A673 (cell line): Measurements from ENCODE around the gene ZNFX1. TPM values are rescaled to one million over a fixed set of nuclear protein-coding genes. Genes with fewer than 3 reads are reported as not detected.
"Not testable (repeated sequence)": the region's sequence is repeated elsewhere in the genome, so short reads cannot be mapped to it uniquely, and the experiment has no call there.

Experiments used
- BruUV-seq: library from RNA; stranded (reverse); fragments of 400-500 nt; replicated peaks from 2 replicates; lab custom pipeline; 2021; lab: Mats Ljungman, UMichigan
- CTCF ChIA-PET: fragments of 300-600 bp; sonication (Branson Sonifier 250); formaldehyde crosslinking; loops from one replicate; lab custom pipeline; 2022; ENCODE audit warnings: antibody characterized with exemption; lab: Charles Lee
- POLR2A ChIA-PET: fragments of 300-600 bp; sonication (Branson Sonifier 250); formaldehyde crosslinking; loops from one replicate; lab custom pipeline; 2022; ENCODE audit warnings: antibody characterized with exemption; ENCODE audit not compliant: low non-redundant PET; lab: Charles Lee
- DNase-seq: peaks from one replicate; pipeline ENCODE4 v3.0.0-alpha.2; 2015; ENCODE audit warnings: low spot score
- H3K27ac ChIP-seq: fragments of 200-600 bp; sonication (generic); 2 replicates; pipeline ENCODE4 v1.5.1; 2016; ENCODE audit warnings: mixed run types, low read depth, mild to moderate bottlenecking, mixed read lengths, antibody characterized with exemption, low read length; ENCODE audit not compliant: poor library complexity, severe bottlenecking
- H3K27me3 ChIP-seq: fragments of 200-600 bp; sonication (generic); replicated peaks from 2 replicates; pipeline ENCODE4 v1.6.1; 2017; ENCODE audit warnings: mixed run types, low read depth, mild to moderate bottlenecking, mixed read lengths, antibody characterized with exemption, low read length; ENCODE audit not compliant: insufficient read depth, poor library complexity
- H3K36me3 ChIP-seq: fragments of 200-600 bp; sonication (generic); 2 replicates; pipeline ENCODE4 v1.6.1; 2016; ENCODE audit warnings: mixed run types, mild to moderate bottlenecking, mixed read lengths, antibody characterized with exemption, low read length; ENCODE audit not compliant: insufficient read depth, poor library complexity, severe bottlenecking
- H3K4me1 ChIP-seq: fragments of 200-600 bp; sonication (generic); 2 replicates; pipeline ENCODE4 v1.6.1; 2017; ENCODE audit warnings: mixed run types, mild to moderate bottlenecking, mixed read lengths, antibody characterized with exemption, low read length; ENCODE audit not compliant: insufficient read depth, poor library complexity, severe bottlenecking
- H3K4me3 ChIP-seq: fragments of 200-600 bp; sonication (generic); 2 replicates; pipeline ENCODE4 v1.5.1; 2016; ENCODE audit warnings: low read depth, mixed run types, mild to moderate bottlenecking, mixed read lengths, low read length; ENCODE audit not compliant: poor library complexity, severe bottlenecking
- H3K9me3 ChIP-seq: fragments of 200-600 bp; sonication (generic); 2 replicates; pipeline ENCODE4 v1.6.1; 2016; ENCODE audit warnings: mixed run types, low read depth, mild to moderate bottlenecking, mixed read lengths, antibody characterized with exemption, low read length; ENCODE audit not compliant: poor library complexity, severe bottlenecking
- CTCF ChIP-seq: fragments of 300-800, 200-600 bp; sonication (generic); conservative IDR thresholded peaks from 2 replicates; pipeline ENCODE4 v1.5.1; 2017; ENCODE audit warnings: low read depth, mild to moderate bottlenecking, antibody characterized with exemption, low read length, moderate library complexity, mixed read lengths
- EZH2 ChIP-seq: fragments of 200-600 bp; sonication (generic); IDR thresholded peaks from 2 replicates; pipeline ENCODE4 v1.6.1; 2017; ENCODE audit warnings: borderline replicate concordance, low read depth, mild to moderate bottlenecking, mixed read lengths, antibody characterized with exemption, low read length; ENCODE audit not compliant: poor library complexity, severe bottlenecking
- intact Hi-C: fragments of 100-400 bp; cut with micrococcal nuclease; formaldehyde crosslinking; loops from one replicate; pipeline ENCODE4 v1.10.0; 2022; ENCODE audit not compliant: unreplicated experiment
- total RNA-seq: library from RNA; stranded (reverse); gene quantifications from 2 replicates; pipeline ENCODE4 v1.2.3, GENCODE V29; 2021

Gene ZNFX1
- total RNA-seq, 1 experiment from 2014 or later: 19.0 TPM

- no TSS peak for BruUV-seq
- TF ChIP-seq EZH2 (no peak), CTCF (no peak)
- ChIA-PET CTCF (no interaction called here), POLR2A (no interaction called here)
- Histone ChIP-seq H3K9me3 (no peaks in the 10 kb centered on the region), H3K27me3 (no peaks in the 10 kb centered on the region), H3K36me3 (no peaks in the 10 kb centered on the region), H3K4me1 (no peaks in the 10 kb centered on the region), H3K27ac (no peak overlapping the region), H3K4me3 (no peak overlapping the region)
- DNase-seq: no peak
- intact Hi-C loops: no loop called here
These were observed 74.1 kb downstream of the ZNFX1 start for GRCh38 chr20:49203746-49204145.

- intact Hi-C loops: no loop called here
- Histone ChIP-seq H3K27me3 (no peaks in the 10 kb centered on the region), H3K4me3 (no peak overlapping the region), H3K36me3 (no peaks in the 10 kb centered on the region), H3K4me1 (no peaks in the 10 kb centered on the region), H3K27ac (no peak overlapping the region), H3K9me3 (no peaks in the 10 kb centered on the region)
- DNase-seq: no peak
- TF ChIP-seq EZH2 (no peak), CTCF (no peak)
- BruUV-seq: no TSS peak
- ChIA-PET CTCF (no interaction called here), POLR2A (no interaction called here)
These were observed 74.8 kb downstream of the ZNFX1 start for GRCh38 chr20:49203011-49203410.

GRCh38 chr20:49199729-49200293 lies 78.0 kb downstream of the ZNFX1 start:
- DNase-seq: no peak
- TF ChIP-seq CTCF (no peak), EZH2 (no peak)
- Histone ChIP-seq H3K27me3 (no peaks in the 10 kb centered on the region), H3K4me1 (no peaks in the 10 kb centered on the region), H3K36me3 (no peaks in the 10 kb centered on the region), H3K4me3 (no peak overlapping the region), H3K27ac (no peak overlapping the region), H3K9me3 (no peaks in the 10 kb centered on the region)
- CTCF ChIA-PET: no interaction called here
- BruUV-seq: no TSS peak
- intact Hi-C loops: no loop called here
- POLR2A ChIA-PET: no interaction called here

- H3K9me3 ChIP-seq, POLR2A ChIA-PET, H3K4me3 ChIP-seq, H3K4me1 ChIP-seq, H3K27me3 ChIP-seq, H3K27ac ChIP-seq, intact Hi-C loops, BruUV-seq, H3K36me3 ChIP-seq, DNase-seq, CTCF ChIA-PET: not testable (repeated sequence)
These were observed 84.8 kb downstream of the ZNFX1 start for GRCh38 chr20:49192944-49193518.
